ENCODE data around the gene PRR33. TPM values are rescaled to one million over a fixed set of nuclear protein-coding genes. Genes with fewer than 3 reads are reported as not detected.
"Not testable (repeated sequence)": the region's sequence is repeated elsewhere in the genome, so short reads cannot be mapped to it uniquely, and the experiment has no call there.

Gene PRR33
- total RNA-seq, 1 experiment from 2014 or later, result not detected

DNA sequence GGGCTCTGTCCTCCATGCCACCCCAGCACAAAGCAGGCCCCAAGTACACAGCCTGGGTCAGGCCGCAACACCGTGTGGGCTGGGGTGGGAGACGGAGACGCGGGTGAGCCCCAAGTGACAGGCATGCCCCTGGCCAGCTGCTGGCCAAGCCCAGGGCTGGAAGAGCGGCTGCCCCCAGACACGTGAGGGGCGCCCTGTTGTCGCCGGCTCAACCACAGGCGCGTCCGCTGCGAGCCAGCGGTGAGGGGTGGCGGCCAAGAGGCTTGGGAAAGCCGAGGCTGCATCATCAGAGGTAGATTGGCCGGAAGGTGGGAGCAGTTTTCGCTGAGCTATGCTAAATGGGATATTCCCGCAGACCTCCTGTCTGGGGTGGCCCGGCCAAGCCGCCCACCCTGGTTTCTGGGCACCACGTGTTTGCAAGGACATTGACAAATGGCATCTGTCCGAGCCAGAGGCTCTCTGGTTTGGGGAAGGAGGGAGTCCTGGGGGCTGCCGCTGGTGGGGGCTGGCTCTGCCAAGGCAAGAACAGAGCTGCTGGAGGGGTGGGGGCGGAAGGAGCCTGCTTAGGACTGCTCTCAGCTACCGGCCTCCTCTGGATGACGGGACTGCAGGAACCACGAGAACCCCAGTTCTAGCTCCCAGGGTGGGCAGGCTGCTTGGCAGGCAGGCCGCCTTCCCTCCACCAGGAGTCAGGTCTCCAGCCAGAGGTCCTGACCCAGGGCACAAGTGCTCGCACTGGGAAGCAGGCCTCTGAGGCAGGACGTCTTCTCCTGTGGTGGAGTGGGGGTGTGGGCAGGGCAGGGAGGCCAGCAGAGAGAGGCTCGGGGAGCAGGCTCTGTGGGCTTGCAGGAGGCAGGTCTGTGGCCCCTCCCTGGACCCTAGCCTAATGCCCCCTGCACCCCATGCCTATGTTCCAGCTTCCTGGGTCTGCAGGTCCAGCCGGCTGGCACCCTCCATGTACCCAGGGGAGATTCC lies 552 bp downstream of the PRR33 start:
- no peak for DNase-seq (ENCODE audit: extremely low read depth, low read depth)

DNA sequence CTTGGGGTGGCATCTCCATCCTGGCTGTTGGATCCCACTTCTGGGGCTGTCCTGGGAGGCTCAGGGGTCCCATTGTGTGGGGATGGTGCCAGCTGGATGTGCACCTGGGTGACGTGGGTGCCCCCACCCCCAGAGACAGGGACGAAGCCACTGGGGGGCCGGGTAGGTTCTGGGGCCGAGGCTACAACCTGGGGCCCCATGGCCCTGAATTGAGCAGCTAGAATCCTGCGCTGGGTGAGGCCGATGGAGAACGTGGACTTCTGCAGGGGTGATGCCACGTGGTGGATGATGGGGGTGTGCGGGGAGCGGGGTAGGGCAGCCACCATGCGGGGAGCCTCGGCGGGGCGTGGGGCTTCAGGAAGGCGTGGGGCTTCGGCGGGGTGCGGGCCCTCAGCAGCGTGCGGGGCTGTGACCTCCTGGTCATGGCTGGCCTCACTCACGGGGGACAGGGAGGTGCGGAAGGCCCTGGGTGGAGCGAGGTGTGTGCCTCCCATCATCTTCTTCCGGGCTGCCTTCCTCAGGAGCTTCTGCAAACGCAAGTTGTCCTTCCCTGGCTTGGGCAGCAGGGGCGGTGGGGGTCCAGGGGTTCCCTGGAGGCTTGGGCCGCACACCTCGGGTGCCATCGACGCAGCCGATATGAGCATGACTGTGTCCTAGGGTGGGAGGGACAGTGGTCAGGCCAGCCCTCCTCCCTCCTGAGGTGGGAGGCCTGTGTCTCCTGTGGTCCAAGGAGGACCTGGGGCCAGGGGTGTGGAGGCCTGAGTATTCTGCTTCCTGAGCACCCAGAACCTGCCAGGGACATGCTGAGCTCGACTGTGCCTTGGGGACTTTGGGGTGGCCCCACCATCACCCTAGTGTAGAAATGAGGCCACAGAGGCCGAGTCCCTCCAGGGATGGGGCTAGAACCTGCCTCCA lies 1.5 kb downstream of the PRR33 start:
- DNase-seq (ENCODE audit: extremely low read depth, low read depth), result no peak

DNA sequence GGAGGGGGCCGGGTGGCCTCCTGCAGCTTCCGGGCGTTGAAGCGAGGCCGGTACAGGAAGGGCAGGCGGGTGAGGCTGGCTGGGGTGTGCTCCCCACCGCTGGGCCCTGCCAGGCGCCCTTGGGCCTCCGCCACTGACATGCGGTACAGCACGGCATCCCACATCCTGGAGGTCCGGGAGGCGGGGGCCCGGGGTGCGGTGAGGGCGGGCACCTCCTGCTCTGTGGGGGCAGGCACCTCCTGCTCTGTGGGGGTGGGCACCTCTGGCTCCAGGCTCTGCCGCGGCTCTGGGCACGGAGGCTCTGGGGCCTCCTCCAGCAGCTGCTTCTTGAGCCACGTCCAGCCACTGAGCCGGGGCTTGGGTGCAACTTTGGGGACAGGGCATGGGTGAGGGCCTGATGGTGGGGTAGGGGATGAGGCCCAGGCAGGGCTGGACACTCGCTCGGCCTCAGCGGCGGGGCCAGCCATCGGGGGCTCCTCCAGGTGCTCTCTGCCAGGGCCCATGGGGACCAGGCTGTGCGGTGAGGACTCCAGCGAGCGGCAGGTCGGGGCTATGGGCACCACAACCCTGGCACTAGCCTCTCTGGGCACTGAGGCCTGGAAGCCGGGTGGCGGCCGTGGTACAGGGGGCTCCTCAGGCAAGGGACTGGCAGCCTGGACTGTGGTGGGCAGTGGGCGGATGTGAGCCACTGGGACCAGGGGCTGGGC lies 2.3 kb downstream of the PRR33 start:
- no peak for DNase-seq (ENCODE audit: extremely low read depth, low read depth)

DNA sequence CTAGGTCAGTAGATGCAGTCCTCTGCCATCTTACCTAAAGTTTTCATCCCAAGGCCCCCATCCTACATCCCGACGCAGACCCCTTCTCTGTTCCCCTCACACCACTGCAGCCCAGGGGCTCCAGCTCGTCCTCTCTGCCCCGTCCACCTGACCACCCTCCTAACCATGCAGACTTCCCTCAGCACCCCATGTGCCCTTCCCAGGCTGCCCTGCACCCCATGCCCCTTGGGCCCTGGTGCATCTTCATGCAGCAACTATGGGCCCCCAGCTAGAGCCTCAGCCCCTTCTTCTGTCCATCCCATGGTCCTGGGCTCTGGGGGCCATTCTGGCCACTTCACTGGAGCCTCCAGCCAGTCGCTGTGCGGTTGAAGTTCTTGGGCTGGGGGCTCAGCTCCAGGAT lies 2.9 kb downstream of the PRR33 start:
- DNase-seq (ENCODE audit: extremely low read depth, low read depth), result no peak

DNA sequence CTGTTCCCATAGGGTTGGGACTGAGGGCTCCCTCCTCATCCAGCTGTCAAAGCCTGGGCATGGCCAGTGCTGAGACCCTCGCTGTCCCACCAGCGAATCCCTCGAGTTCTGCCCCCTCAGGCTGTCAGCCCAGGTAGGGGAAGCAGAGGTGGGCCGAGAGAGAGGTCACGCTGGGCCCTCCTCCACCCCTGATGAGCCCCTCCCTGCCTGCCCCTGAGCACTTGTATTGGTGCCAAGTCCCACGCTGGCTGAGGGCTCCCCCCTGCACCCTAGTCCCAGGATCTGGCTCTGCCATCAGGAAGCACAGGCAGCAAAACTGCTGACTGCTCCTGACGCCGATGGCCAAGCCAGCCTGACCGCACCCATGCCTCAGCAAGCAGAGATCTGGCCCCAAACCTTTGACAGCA lies 3.3 kb downstream of the PRR33 start:
- DNase-seq (ENCODE audit: extremely low read depth, low read depth), result no peak

DNA sequence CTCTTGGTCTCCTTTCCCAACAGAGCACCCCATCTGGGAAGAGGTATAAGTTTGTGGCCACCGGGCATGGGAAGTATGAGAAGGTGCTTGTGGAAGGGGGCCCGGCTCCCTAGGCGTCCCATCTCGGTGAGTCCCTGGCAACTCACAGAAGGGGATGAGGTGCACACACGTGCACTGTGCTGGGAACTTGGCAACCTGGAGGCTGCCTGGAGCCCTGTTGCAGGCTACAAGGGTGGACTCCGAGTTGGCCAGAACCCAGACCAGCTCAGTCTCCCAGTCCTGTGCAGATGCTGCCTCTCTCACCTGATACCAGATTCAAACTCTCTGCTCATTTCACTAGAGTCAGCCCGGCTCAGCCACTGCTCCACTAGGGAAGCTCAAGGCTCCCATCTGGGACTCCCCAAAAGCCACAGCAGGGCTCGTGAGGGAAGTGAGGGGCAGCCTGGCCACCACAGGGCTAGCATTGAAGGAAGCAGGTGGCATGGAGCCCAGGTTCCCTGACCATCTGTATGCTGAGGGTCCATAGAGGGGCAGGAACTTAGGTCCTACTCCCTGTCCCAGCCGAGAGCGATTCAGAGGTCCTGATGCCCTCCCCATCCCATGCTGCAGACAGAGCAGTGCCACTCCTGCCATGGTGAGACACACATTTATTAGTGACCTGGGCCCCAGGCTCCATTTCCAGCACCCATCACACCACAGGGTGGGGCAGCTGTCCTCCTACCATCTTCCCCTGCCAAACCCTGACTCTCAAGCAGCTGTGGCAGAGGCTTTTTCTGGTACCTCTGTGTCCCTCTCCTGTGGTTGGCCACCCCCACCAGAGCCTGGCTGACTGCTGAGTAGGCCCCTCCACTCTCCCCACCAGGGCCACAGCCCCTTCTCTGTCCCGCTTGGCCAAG lies 4.0 kb downstream of the PRR33 start:
- no peak for DNase-seq (ENCODE audit: extremely low read depth, low read depth)

DNA sequence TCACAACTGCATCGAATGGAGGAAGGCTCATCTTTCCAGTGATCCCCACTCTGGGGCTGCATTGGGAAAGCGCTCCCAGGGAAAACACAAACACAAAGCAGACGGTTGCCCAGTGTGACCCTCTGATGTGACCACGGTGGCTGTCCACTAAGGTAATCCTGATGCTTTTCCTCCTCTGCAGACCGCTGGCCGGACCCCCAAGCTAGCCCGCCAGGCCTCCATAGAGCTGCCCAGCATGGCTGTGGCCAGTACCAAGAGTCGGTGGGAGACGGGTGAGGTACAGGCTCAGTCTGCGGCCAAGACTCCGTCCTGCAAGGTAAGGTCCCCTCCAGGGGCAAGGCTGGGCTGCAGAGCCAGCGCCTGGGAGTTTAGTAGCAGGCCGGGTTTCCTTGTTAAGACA lies 5.1 kb downstream of the PRR33 start:
- not testable (repeated sequence) for DNase-seq (ENCODE audit: extremely low read depth, low read depth)

DNA sequence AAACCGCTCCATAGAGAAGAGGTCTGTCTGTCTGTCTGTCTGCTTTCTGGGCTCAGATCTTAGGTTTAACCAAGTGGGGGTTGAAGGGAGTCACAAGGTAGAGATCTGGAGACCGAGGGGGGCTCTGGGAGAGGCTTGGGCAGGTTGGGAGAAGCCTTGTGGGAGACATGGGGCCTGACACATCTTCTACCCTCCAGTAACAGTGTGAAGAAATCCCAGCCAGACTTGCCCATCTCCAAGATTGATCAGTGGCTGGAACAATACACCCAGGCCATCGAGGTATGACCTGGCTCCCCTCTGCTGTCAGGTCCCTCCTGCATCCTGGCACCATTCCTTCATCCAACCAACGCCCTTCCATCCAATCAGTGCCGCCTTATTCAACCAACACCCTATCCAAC lies 7.4 kb downstream of the PRR33 start:
- no peak for DNase-seq (ENCODE audit: extremely low read depth, low read depth)

DNA sequence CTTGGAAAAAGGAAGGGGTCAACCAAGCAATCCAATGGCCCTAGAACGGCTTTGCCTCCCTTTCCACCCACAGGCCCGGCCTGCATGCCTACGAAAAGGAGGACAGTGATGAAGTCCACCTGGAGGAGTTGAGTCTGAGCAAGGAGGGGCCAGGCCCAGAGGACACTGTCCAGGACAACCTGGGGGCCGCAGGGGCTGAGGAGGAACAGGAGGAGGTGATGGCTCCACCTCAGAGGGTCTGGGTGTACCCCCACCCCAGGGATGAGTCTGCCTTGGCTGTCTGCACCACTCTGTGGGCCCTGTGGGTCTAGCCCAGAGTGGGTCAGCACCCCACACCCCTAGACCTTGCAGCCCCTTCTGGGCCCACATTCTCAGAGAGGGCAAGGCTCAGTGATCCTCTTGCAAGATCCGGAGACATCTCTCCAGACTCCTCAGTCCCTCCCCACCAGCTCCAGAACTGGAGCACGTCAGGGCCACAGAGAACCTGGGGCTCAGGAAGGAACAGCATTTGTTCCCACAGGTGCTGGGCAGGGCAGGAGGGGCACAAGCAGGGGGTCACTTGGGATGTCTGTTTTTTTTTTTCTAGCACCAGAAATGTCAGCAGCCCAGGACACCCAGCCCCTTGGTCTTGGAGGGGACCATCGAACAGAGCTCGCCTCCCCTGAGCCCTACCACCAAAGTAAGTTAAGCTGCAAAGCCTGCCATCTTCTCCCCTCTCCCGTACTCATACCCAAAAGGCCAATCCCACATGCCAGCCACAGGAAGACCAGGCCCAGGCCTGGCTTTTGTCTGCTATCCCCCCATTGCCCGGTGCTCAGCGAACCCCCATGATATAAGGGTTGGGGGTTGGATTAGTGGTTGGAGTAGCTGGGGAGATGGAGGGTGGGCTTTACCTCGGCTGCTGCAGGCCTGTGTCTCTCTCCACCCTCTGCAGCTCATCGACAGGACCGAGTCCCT lies 8.1 kb downstream of the PRR33 start:
- DNase-seq (ENCODE audit: extremely low read depth, low read depth), result no peak

DNA sequence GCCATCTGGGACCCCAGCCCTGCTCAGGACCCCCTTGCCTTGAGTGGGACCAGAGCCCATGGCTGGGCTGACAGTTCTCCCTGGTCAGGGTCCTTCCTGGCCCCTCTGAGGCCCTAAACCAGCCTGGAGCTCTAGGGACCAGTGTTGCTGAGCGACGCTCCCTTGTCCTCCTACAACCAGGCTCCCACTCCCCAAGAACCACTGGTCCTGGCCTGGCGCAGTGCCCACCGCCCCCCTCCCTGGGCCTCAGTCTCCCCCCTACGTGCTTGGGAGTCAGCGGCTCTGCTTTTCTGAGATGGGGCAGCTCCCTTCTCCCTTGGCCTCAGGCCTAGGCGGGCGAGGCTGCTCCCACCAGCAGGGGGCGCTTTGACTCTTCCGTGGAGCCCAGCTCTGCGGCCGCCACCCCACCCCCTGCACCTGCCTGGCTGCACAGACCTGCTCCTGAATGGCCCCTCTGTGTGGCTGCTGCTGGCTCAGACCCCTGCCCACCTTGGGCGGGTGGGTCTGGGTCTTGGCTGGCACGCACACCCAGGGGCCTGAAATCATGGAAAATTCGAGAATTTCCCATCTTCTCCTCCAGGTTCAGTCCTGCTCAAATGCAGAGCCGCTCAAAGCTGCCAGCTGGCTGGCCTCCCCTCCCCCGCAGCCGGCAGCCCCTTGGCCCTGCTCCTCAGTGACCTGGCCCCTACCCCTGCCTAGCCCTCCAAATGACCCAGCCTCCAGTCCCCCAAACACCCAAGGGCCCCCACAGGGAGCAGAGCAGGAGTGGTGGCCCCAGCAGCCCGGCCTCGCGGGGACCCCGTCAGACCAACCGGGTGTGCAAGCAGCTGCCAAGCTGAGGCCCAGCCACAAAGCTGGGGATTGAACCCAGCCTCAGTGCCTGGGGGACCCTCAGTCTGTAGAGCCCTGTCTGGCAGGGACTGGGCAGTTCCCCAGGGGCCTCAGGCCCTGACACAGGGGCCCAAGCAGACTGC lies 9.1 kb downstream of the PRR33 start:
- DNase-seq (ENCODE audit: extremely low read depth, low read depth), result peak; percentile 36

DNA sequence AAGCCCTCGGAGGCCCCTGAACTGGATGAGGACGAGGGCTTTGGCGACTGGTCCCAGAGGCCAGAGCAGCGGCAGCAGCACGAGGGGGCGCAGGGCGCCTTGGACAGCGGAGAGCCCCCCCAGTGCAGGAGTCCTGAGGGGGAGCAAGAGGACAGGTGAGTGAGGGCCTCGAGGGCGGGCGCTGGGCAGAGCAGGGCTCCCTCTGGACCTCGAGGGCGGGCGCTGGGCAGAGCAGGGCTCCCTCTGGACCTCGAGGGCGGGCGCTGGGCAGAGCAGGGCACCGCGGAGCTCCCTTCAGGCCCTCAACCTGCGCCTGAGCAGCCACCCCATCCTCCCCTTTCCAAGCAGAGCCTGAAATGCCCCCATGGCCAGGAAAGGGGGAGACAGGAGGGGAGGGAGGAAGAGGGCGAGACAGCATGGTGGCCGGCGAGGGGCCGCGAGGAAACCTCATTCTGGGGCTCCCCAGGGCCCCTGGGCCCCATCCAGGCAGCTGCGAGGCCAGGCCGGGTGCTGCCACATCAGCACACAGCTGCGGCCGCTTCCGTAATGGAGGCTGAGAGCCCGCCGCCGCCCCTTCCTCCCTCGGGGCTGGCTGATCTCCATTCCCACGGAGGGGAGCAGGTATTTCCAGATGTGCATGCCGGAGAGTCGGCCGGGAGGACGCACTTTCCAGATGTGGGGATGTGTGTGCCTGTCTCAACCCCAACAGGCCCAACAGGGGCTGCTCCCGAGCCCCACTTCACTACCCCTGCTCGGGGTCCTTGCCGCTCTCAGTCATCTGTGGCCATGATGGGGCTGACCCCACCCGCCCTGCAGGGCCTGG lies 10.0 kb downstream of the PRR33 start:
- DNase-seq (ENCODE audit: extremely low read depth, low read depth), result no peak

DNA sequence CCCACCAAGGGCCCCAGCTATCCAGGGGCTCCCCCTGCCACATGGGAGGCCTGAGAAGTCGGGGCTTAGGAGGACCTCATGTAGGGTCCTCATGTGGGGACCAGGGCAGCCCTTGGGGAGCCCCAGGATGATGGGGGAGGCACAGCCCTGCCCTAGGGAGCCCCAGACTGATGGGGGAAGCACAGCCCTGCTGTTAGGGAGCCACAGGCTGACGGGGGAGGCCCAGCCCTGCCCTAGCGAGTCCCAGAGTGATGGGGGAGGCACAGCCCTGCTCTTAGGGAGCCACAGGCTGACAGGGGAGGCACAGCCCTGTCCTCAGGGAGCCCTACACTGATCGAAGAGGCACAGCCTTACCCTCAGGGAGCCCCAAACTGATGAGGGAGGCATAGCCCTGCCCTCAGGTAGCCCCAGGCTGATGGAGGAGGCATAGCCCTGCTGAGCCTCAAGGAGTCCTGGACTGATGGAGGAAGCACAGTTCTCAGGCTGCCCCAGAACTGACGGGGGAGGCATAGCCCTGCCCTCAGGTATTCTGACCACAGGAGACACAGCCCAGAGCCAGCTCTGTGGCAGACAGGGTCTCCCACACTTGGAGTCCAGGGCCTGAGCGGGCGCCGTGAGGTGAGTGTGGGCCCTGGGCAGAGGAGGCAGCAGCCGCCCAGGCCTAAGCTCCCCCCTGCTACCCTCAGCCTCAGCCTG lies 10.8 kb downstream of the PRR33 start:
- no peak for DNase-seq (ENCODE audit: extremely low read depth, low read depth)

DNA sequence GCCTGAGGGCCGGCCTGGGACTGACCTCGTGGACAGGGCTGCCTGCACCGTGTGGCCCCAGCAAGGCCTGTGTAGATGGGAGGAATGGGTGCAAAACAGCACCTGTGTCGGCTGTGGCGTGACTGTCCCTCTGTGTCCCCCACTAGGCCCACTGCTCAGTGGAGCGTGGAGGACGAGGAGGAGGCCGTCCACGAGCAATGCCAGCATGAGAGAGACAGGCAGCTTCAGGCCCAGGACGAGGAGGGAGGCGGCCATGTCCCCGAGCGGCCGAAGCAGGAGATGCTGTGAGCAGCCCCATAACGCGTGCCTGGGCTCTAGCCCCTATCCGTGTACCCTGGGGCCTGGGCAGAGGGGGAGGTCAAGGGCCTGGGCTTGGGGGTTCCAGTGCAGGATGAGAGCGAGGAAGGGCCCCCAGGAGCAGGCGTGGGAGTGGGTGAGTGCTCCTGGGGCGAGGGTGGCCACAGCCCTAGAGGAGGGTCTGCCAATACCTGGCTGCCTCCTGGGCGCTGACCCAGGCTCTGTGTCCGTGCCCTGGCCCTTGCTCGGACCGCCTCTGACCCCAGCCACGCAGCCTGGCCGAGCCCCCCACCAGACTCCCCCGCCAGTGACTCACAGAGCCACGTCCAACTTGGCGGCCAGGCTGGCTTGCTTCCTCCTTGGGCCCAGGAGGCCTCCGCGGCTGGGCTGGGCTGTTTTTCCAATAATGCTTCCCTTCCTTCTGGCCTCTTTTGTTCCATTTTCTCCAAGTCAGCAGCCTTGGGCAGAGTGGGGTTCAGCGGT lies 11.6 kb downstream of the PRR33 start:
- DNase-seq (ENCODE audit: extremely low read depth, low read depth), result no peak

DNA sequence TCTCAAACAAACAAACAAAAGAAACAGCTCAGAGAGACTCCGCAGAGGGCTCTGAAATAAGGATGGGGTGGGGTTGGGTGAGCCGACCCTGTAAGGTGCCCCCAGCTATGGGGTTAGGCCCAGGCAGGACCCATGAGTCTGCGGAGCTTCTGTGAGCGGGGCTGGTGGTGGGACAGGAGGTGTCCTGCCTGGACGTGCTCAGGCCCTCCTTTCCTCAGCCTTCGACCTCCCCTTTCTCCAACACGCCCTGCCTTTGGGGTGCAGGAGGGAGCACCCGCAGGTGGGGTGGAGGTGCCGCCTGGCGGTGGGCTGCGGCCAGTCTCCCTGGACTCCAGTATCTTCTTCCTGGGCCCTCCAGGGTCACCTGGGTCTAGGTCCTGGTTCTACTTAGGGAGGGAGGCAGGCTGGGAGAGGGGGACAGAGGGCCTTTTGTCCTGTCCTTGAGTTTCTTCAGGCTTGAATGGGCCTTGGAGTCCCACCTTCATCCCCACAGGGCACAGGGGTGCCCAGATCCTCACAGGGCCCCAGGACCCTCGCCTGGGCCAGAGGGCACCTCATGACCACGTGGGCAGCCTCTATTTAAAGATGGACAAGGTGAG lies 12.3 kb downstream of the PRR33 start:
- DNase-seq (ENCODE audit: extremely low read depth, low read depth), result no peak
